Fibroblast of lung (primary cell): ENCODE measurements around the gene LMO7. TPM values are rescaled to one million over a fixed set of nuclear protein-coding genes. Genes with fewer than 3 reads are reported as not detected.

Source experiments
- DNase-seq, 2 donors: peaks; one replicate each; pipeline versions ENCODE4 v3.0.0 to v3.0.0-alpha.2; 2010; ENCODE audit warnings: low read depth in 2 of 2
- H2AFZ ChIP-seq: 2 replicates; pipeline ENCODE4 v1.5.1; 2012; ENCODE audit warnings: low read length, control low read depth, inconsistent platforms
- H3K27ac ChIP-seq: 2 replicates; pipeline ENCODE4 v1.5.1; 2011; ENCODE audit warnings: low read length, control low read depth; ENCODE audit not compliant: insufficient read depth
- H3K27me3 ChIP-seq: 2 replicates; pipeline ENCODE4 v1.5.1; 2011; ENCODE audit warnings: mild to moderate bottlenecking, low read length; ENCODE audit not compliant: control insufficient read depth, insufficient read depth
- H3K36me3 ChIP-seq: 2 replicates; pipeline ENCODE4 v1.5.1; 2011; ENCODE audit warnings: low read length; ENCODE audit not compliant: control insufficient read depth, insufficient read depth
- H3K4me1 ChIP-seq: 2 replicates; pipeline ENCODE4 v1.5.1; 2011; ENCODE audit warnings: low read length; ENCODE audit not compliant: control insufficient read depth, insufficient read depth; ENCODE audit errors: extremely low read depth
- H3K4me2 ChIP-seq: 2 replicates; pipeline ENCODE4 v1.5.1; 2011; ENCODE audit warnings: low read length, control low read depth; ENCODE audit not compliant: insufficient read depth; ENCODE audit errors: extremely low read depth
- H3K4me3 ChIP-seq, 4 experiments: fragments of 200-600 bp in 1 of 4; sonication (generic) in 1 of 4; replicated peaks in 1 of 4; 2 replicates each; pipeline ENCODE4 v1.5.1; 2011 to 2016; ENCODE audit warnings: low read length in 4 of 4, low read depth in 3 of 4, mild to moderate bottlenecking in 3 of 4, control low read depth in 2 of 4, inconsistent platforms in 1 of 4, mixed read lengths in 1 of 4; ENCODE audit not compliant: insufficient read depth in 1 of 4; ENCODE audit errors: control extremely low read depth in 1 of 4
- H3K79me2 ChIP-seq: 2 replicates; pipeline ENCODE4 v1.5.1; 2012; ENCODE audit warnings: mild to moderate bottlenecking, low read length, inconsistent platforms; ENCODE audit not compliant: control insufficient read depth, insufficient read depth
- H3K9ac ChIP-seq: 2 replicates; pipeline ENCODE4 v1.5.1; 2011; ENCODE audit warnings: mild to moderate bottlenecking, low read length, control low read depth; ENCODE audit not compliant: insufficient read depth
- H3K9me3 ChIP-seq: 2 replicates; pipeline ENCODE4 v1.5.1; 2012; ENCODE audit warnings: low read depth, low read length; ENCODE audit not compliant: control insufficient read depth, insufficient read depth
- H4K20me1 ChIP-seq: 2 replicates; pipeline ENCODE4 v1.5.1; 2011; ENCODE audit warnings: low read length; ENCODE audit not compliant: control insufficient read depth, insufficient read depth; ENCODE audit errors: extremely low read depth
- EZH2 ChIP-seq: IDR thresholded peaks from 2 replicates; pipeline ENCODE4 v1.5.1; 2012; ENCODE audit warnings: low read length, control low read depth, mild to moderate bottlenecking; ENCODE audit errors: missing control alignments
- polyA plus RNA-seq, 2 donors: library from polyadenylated mRNA; depleted of rRNA in 1 of 2; stranded (reverse) in 1 of 2; unstranded in 1 of 2; fragments of >200 nt; gene quantifications; 2 replicates each; pipeline ENCODE4 v1.2.1, GENCODE V29; 2011 to 2012; ENCODE audit warnings: missing spikeins in 1 of 2
- total RNA-seq: library from RNA; depleted of rRNA; stranded (reverse); fragments of >200 nt; gene quantifications from 2 replicates; pipeline ENCODE4 v1.2.1, GENCODE V29; 2014
- TF ChIP-seq, protein P1 (sequence below), 2 donors: IDR thresholded peaks in 1 of 2; conservative IDR thresholded peaks in 1 of 2; 1 replicate in 1 of 2; 2 replicates in 1 of 2; pipeline ENCODE4 v1.5.1; 2011 to 2012; ENCODE audit warnings: low read length in 2 of 2, control low read depth in 1 of 2, inconsistent platforms in 1 of 2, low read depth in 1 of 2, mild to moderate bottlenecking in 1 of 2

LMO7 gene
- total and polyA plus RNA-seq, 2 donors (not counting 1 experiment from before 2014, with no cell fraction given): 71.9 to 226 TPM

DNA sequence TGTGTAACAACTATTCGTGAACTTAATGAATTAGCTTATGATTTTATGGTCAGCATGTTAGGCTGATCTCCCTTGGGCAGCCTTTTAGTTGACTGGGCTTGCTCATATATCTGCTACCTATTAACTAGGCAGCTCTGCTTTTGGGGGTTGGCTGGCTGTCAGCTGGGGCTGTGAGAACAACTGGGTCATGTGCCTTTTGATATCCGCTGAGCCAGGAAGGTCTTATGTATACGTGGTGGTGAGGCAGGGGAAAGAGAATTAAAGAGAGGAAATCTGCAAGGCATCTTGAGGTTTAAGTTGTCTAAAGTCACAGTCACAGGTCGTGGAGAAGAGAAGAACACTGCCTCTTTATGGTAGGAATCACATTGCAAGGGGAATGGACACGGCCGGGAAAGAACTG lies 206.9 kb downstream of the LMO7 start:
- no peak overlapping the region for H2AFZ ChIP-seq
- no peaks in the 10 kb centered on the region for H3K4me1 ChIP-seq
- no peak overlapping the region for H3K4me3 ChIP-seq
- no peak overlapping the region for H3K9ac ChIP-seq
- TF ChIP-seq, protein P1, sequence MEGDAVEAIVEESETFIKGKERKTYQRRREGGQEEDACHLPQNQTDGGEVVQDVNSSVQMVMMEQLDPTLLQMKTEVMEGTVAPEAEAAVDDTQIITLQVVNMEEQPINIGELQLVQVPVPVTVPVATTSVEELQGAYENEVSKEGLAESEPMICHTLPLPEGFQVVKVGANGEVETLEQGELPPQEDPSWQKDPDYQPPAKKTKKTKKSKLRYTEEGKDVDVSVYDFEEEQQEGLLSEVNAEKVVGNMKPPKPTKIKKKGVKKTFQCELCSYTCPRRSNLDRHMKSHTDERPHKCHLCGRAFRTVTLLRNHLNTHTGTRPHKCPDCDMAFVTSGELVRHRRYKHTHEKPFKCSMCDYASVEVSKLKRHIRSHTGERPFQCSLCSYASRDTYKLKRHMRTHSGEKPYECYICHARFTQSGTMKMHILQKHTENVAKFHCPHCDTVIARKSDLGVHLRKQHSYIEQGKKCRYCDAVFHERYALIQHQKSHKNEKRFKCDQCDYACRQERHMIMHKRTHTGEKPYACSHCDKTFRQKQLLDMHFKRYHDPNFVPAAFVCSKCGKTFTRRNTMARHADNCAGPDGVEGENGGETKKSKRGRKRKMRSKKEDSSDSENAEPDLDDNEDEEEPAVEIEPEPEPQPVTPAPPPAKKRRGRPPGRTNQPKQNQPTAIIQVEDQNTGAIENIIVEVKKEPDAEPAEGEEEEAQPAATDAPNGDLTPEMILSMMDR (conservative IDR thresholded peaks at IDR 0.05 in 1 of 2, IDR thresholded peaks at IDR 0.05 in 1 of 2; ENCODE audit: low read depth in 1 of 2, low read length in 2 of 2): no peak
- no peak for TF ChIP-seq EZH2
- H3K27me3 ChIP-seq: no peaks in the 10 kb centered on the region
- no peak for DNase-seq
- H3K27ac ChIP-seq: no peak overlapping the region
- H3K36me3 ChIP-seq: peaks cover 10% of the 10 kb centered on the region
- no peaks in the 10 kb centered on the region for H3K9me3 ChIP-seq
- no peaks in the 10 kb centered on the region for H4K20me1 ChIP-seq
- H3K79me2 ChIP-seq: no peaks in the 10 kb centered on the region
- H3K4me2 ChIP-seq: no peak overlapping the region

DNA sequence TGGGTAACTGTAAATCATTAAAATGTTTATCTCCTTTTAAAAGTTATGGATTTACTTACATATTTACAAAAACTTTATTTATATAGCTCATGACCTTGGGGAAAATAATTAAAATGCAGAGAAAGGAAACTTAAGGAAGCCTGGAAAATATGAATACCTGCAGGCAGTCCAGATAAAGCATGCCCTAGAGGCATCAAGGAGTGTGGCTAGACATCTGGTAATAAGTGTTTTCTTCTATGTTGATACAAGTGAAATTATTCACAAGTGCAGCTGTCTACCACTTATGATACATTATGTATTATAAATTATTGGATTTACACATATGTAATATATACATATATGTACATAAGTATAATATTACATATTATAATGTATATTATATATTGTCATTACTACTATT lies 207.9 kb downstream of the LMO7 start:
- Histone ChIP-seq H4K20me1 (no peaks in the 10 kb centered on the region), H3K79me2 (no peaks in the 10 kb centered on the region), H3K36me3 (peaks cover 10% of the 10 kb centered on the region), H3K4me3 (no peak overlapping the region), H3K27me3 (no peaks in the 10 kb centered on the region), H3K4me2 (no peak overlapping the region), H3K4me1 (no peaks in the 10 kb centered on the region), H3K9me3 (no peaks in the 10 kb centered on the region), H3K27ac (no peak overlapping the region), H3K9ac (no peak overlapping the region), H2AFZ (no peak overlapping the region)
- no peak for TF ChIP-seq EZH2
- TF ChIP-seq, protein P1 (conservative IDR thresholded peaks at IDR 0.05 in 1 of 2, IDR thresholded peaks at IDR 0.05 in 1 of 2; ENCODE audit: low read depth in 1 of 2, low read length in 2 of 2): no peak
- DNase-seq: no peak

DNA sequence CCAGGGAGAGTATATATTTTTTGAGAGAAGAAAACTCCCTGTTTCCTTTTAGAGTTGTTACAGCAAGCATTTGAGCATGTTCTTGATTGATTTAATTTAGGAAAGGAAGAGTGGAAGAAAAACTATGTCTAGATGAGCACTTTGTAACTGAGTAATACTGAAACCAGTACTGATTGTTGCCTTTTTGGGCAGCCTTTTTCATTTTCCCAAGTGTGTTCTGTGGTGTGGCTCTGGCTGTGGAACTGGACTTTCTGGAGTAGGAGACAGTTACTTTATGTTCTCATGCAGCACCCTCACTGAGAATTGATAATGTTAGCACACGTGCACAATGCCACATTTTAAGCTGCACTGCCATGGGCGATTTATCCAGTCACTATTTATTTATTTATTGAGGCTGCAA lies 211.5 kb downstream of the LMO7 start:
- Histone ChIP-seq H3K4me3 (no peak overlapping the region), H3K9ac (no peak overlapping the region), H3K4me2 (no peak overlapping the region), H3K36me3 (peaks cover 6% of the 10 kb centered on the region), H3K27me3 (no peaks in the 10 kb centered on the region), H3K4me1 (no peaks in the 10 kb centered on the region), H2AFZ (no peak overlapping the region), H3K79me2 (no peaks in the 10 kb centered on the region), H3K9me3 (no peaks in the 10 kb centered on the region), H3K27ac (no peak overlapping the region), H4K20me1 (no peaks in the 10 kb centered on the region)
- no peak for DNase-seq
- TF ChIP-seq, protein P1 (conservative IDR thresholded peaks at IDR 0.05 in 1 of 2, IDR thresholded peaks at IDR 0.05 in 1 of 2; ENCODE audit: low read depth in 1 of 2, low read length in 2 of 2): no peak
- no peak for TF ChIP-seq EZH2
